ENCODE data around the gene TOMM22. TPM values are rescaled to one million over a fixed set of nuclear protein-coding genes. Genes with fewer than 3 reads are reported as not detected.

Gene TOMM22
- total RNA-seq, 4 donors from 2014 or later, result 39.4 to 61.3 (median 45.8) TPM

DNA sequence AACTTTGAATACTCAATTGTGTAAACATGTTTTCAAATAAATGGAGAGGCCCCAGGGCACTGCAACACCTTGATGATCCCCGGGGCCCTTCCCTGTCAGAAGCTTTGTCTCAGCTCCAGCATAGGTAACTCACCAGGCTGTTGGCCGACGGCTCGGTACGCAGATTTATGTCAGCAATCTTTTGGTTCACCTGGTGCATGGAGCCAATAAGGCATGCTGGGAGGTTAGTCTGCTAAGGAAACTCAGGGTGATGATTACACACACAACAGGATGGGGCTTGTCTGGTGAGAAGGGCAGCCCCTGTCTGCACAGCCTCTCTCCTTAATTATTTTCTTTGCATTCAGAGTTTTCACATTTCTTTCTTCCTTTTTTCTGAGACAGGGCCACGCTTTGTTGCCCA, 36.3 kb upstream of the TOMM22 start:
- intact Hi-C loops (cut with DNase I), result no loop called here
- 91 to 97% methylated on average over 6 of the region's 6 CpGs for WGBS, 2 donors
- TF ChIP-seq, protein P1, sequence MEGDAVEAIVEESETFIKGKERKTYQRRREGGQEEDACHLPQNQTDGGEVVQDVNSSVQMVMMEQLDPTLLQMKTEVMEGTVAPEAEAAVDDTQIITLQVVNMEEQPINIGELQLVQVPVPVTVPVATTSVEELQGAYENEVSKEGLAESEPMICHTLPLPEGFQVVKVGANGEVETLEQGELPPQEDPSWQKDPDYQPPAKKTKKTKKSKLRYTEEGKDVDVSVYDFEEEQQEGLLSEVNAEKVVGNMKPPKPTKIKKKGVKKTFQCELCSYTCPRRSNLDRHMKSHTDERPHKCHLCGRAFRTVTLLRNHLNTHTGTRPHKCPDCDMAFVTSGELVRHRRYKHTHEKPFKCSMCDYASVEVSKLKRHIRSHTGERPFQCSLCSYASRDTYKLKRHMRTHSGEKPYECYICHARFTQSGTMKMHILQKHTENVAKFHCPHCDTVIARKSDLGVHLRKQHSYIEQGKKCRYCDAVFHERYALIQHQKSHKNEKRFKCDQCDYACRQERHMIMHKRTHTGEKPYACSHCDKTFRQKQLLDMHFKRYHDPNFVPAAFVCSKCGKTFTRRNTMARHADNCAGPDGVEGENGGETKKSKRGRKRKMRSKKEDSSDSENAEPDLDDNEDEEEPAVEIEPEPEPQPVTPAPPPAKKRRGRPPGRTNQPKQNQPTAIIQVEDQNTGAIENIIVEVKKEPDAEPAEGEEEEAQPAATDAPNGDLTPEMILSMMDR (IDR thresholded peaks at IDR 0.05), result no peak
- TF ChIP-seq POLR2A (IDR thresholded peaks at IDR 0.05), result no peak

DNA sequence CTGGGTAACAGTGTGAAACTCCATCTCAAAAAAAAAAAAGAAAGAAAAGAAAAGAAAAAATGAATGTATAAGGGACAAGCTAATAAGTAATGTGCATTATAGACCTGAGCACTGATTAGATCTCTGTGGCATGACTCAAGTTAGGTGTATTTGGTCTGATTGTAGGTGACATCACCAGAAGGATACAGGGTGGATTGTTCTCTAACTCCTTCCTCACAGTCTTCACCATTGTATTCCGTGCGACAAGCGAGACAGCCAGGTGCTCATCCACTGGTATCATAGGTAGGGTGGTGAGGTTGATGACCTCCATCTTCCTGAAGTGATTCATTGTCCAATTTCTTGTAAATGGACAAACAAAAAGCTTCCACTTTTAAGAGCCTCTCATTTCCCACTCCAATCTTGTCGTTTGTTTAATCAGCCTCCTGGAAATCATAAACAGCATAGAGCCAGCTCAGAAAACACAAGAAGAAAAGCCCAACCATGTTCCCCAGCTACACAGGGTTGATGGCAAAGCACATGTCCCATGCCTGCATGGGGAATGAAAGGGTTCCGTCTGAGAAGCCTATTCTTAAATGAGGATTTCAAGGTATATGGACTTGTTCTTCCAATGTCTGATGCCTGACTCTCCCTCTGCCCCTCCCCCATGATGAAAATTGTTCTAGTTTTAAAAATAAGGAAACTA, 31.8 kb upstream of the TOMM22 start:
- TF ChIP-seq, protein P1 (IDR thresholded peaks at IDR 0.05), result no peak
- TF ChIP-seq POLR2A (IDR thresholded peaks at IDR 0.05), result no peak

More for the DNA sequence above, 36.3 kb upstream of the TOMM22 start:
- Histone ChIP-seq H3K27ac (no peak overlapping the region), H3K4me1 (peaks cover 0 to 1% of the 10 kb centered on the region in 2 donors), H3K9me3 (no peaks in the 10 kb centered on the region), H3K36me3 (no peaks in the 10 kb centered on the region), H3K4me3 (replicated peaks in 1 of 3) (no peak overlapping the region), H3K27me3 (no peaks in the 10 kb centered on the region)
- no peak for DNase-seq

DNA sequence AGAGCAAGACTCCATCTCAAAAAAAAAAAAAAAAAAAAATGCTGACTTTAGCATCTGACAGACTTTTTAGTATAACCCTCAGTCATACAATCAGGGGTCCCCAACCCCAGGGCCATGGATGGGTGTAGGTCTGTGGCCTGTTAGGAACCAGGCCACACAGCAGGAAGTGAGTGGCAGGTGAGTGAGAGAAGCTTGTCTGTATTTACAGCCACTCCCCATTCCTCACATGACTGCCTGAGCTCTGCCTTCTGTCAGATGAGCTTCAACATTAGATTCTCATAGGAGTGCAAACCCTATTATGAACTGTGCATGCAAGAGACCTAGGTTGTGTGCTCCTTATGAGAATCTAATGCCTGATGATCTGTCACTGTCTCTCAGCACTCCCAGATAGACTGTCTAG, 28.9 kb upstream of the TOMM22 start:
- H3K4me1 ChIP-seq, result peaks cover 9 to 18% of the 10 kb centered on the region in 2 donors
- H3K27ac ChIP-seq, result no peak overlapping the region
- no peak overlapping the region for H3K4me3 ChIP-seq (replicated peaks in 1 of 3)
- H3K36me3 ChIP-seq, result no peaks in the 10 kb centered on the region
- no peaks in the 10 kb centered on the region for H3K27me3 ChIP-seq
- intact Hi-C loops (cut with DNase I), result no loop called here
- no peak for DNase-seq
- no peaks in the 10 kb centered on the region for H3K9me3 ChIP-seq
- TF ChIP-seq, protein P1 (IDR thresholded peaks at IDR 0.05), result no peak
- TF ChIP-seq POLR2A (IDR thresholded peaks at IDR 0.05), result no peak

More for the DNA sequence above, 31.8 kb upstream of the TOMM22 start:
- Histone ChIP-seq H3K27me3 (no peaks in the 10 kb centered on the region), H3K36me3 (no peaks in the 10 kb centered on the region), H3K4me1 (peaks cover 0 to 5% of the 10 kb centered on the region in 2 donors), H3K9me3 (no peaks in the 10 kb centered on the region), H3K4me3 (replicated peaks in 1 of 3) (no peak overlapping the region), H3K27ac (no peak overlapping the region)
- intact Hi-C loops (cut with DNase I), result no loop called here
- WGBS, 2 donors, result 76 to 80% methylated on average over 5 of the region's 5 CpGs
- DNase-seq, result no peak

DNA sequence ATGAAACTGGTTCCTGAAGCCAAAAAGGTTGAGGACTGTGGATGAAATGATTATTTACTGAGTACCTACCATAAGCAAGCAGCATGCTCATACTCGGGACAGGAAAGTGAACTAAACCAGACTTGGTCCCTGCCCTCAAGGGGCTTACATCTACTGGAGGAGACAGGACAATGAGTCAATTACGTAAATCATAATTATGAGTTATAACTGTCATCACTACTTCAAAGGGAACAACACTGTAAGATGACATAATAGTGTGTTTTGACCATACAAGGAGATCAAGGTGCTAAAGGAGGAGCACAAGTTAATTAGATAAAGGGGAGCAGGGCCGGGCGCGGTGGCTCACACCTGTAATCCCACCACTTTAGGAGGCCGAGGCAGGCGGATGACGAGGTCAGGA, 28.0 kb upstream of the TOMM22 start:
- intact Hi-C loops (cut with DNase I), result no loop called here
- no peak overlapping the region for H3K4me3 ChIP-seq (replicated peaks in 1 of 3)
- DNase-seq, result no peak
- H3K4me1 ChIP-seq, result peaks cover 9 to 18% of the 10 kb centered on the region in 2 donors
- TF ChIP-seq, protein P1 (IDR thresholded peaks at IDR 0.05), result no peak
- no peak for TF ChIP-seq POLR2A (IDR thresholded peaks at IDR 0.05)
- no peaks in the 10 kb centered on the region for H3K9me3 ChIP-seq
- no peaks in the 10 kb centered on the region for H3K36me3 ChIP-seq
- WGBS, 2 donors, result 96 to 97% methylated on average over 8 of the region's 8 CpGs
- no peak overlapping the region for H3K27ac ChIP-seq
- H3K27me3 ChIP-seq, result no peaks in the 10 kb centered on the region

DNA sequence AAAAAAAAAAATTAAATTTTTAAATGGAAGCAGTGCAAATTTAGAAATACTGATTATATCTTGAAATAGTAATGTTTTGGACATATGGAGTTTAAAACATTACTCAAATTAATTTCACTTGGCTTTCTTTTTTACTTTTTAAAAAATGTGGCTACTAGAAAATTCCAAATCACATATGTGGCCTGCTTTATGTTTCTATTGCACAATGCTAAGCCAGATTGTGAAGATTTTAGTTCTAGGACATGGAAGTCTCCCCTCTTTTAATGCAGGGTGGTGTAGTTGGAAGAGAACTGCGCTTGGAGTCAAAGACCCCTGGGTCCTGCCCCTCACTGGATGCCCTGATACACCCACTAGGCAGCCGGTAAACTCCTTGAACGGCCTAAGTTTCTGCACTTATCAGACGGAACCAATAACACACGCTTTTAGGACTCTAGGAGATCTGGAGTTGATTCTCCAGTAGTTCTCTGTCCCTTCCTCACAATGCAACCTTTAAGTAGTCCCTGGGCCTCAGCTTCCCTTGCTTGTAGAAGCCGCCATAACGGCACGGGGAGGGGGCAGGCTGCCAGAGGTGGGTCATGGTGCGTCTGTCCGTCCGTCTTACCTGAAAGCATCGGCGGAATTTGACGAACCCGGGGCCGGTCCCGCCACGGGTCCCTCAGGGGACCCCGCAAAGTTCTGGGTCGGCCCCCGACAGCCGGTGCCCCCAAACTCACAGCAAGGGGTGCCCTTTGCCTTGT, 26.1 kb upstream of the TOMM22 start:
- no peak for DNase-seq
- intact Hi-C loops (cut with DNase I), result no loop called here
- Histone ChIP-seq H3K36me3 (no peaks in the 10 kb centered on the region), H3K27ac (peak overlapping the region; percentile 87 to 97 (median 91)), H3K27me3 (no peaks in the 10 kb centered on the region), H3K9me3 (no peaks in the 10 kb centered on the region), H3K4me3 (replicated peaks in 1 of 3) (peak overlapping the region; percentile 64 to 77 (median 65)), H3K4me1 (peaks cover 9 to 14% of the 10 kb centered on the region in 2 donors)
- WGBS, 2 donors, result 2 to 3% methylated on average over 11 to 22 of the region's 22 CpGs
- TF ChIP-seq, protein P1 (IDR thresholded peaks at IDR 0.05), result no peak
- no peak for TF ChIP-seq POLR2A (IDR thresholded peaks at IDR 0.05)

All from thyroid gland (tissue), 4 donors.